G401 (cell line): Measurements from ENCODE around the gene KRTAP19-6. TPM values are rescaled to one million over a fixed set of nuclear protein-coding genes. Genes with fewer than 3 reads are reported as not detected.

ENCODE experiments used
- total RNA-seq: library from RNA; depleted of rRNA; stranded (reverse); fragments of >200 nt; shearing (Covaris generic); gene quantifications from 2 replicates; pipeline ENCODE4 v1.2.3, GENCODE V29; 2014; rRNA removed

KRTAP19-6 gene
- total RNA-seq, 1 experiment from 2014 or later, result not detected

Other genes starting within 250 kb of the KRTAP19-6 start
- gene KRTAP26-1, start 221.5 kb downstream of the KRTAP19-6 start, total RNA-seq, result not detected in 2 replicates
- not detected in 2 replicates for gene KRTAP27-1, start 204.2 kb downstream of the KRTAP19-6 start, total RNA-seq
- gene KRTAP23-1, start 193.3 kb downstream of the KRTAP19-6 start, total RNA-seq, result not detected in 2 replicates
- gene KRTAP13-2, start 169.6 kb downstream of the KRTAP19-6 start, total RNA-seq, result not detected in 2 replicates
- gene KRTAP13-1, start 145.8 kb downstream of the KRTAP19-6 start, total RNA-seq, result not detected in 2 replicates
- gene KRTAP13-3, start 115.9 kb downstream of the KRTAP19-6 start, total RNA-seq, result not detected in 2 replicates
- gene KRTAP13-4, start 111.6 kb downstream of the KRTAP19-6 start, total RNA-seq, result not detected in 2 replicates
- gene KRTAP15-1, start 101.6 kb downstream of the KRTAP19-6 start, total RNA-seq, result not detected in 2 replicates
- not detected in 2 replicates for gene KRTAP19-1, start 61.5 kb downstream of the KRTAP19-6 start, total RNA-seq
- gene KRTAP19-2, start 54.4 kb downstream of the KRTAP19-6 start, total RNA-seq, result not detected in 2 replicates
- not detected in 2 replicates for gene KRTAP19-3, start 49.9 kb downstream of the KRTAP19-6 start, total RNA-seq
- gene KRTAP19-4, start 44.7 kb downstream of the KRTAP19-6 start, total RNA-seq, result not detected in 2 replicates
- gene KRTAP19-5, start 39.7 kb downstream of the KRTAP19-6 start, total RNA-seq, result not detected in 2 replicates
- gene KRTAP19-7, start 19.4 kb upstream of the KRTAP19-6 start, total RNA-seq, result not detected in 2 replicates
- gene KRTAP22-2, start 48.5 kb upstream of the KRTAP19-6 start, total RNA-seq, result not detected in 2 replicates
- gene KRTAP6-3, start 50.6 kb upstream of the KRTAP19-6 start, total RNA-seq, result not detected in 2 replicates
- gene KRTAP6-2, start 57.0 kb upstream of the KRTAP19-6 start, total RNA-seq, result not detected in 2 replicates
- not detected in 2 replicates for gene KRTAP22-1, start 59.2 kb upstream of the KRTAP19-6 start, total RNA-seq
- gene KRTAP6-1, start 72.1 kb upstream of the KRTAP19-6 start, total RNA-seq, result not detected in 2 replicates
- not detected in 2 replicates for gene KRTAP20-1, start 74.6 kb upstream of the KRTAP19-6 start, total RNA-seq
- not detected in 2 replicates for gene KRTAP20-4, start 78.8 kb upstream of the KRTAP19-6 start, total RNA-seq
- gene KRTAP20-2, start 93.3 kb upstream of the KRTAP19-6 start, total RNA-seq, result not detected in 2 replicates
- gene KRTAP20-3, start 101.0 kb upstream of the KRTAP19-6 start, total RNA-seq, result not detected in 2 replicates
- not detected in 2 replicates for gene KRTAP21-3, start 176.9 kb upstream of the KRTAP19-6 start, total RNA-seq
- gene KRTAP21-2, start 205.4 kb upstream of the KRTAP19-6 start, total RNA-seq, result not detected in 2 replicates
- gene KRTAP21-1, start 213.6 kb upstream of the KRTAP19-6 start, total RNA-seq, result not detected in 2 replicates